HEK293T (cell line): ENCODE results near the gene LRRC4B.

Source experiments
- CTCF ChIA-PET: fragments of 350-600 bp; formaldehyde crosslinking; extraction: SDS; loops from one replicate; lab custom pipeline; 2021; ENCODE audit warnings: antibody characterized with exemption, inconsistent platforms; lab: Yijun Ruan, JAX
- POLR2A ChIA-PET: fragments of 350-600 bp; formaldehyde crosslinking; extraction: SDS; loops from one replicate; lab custom pipeline; 2020; ENCODE audit warnings: antibody characterized with exemption, inconsistent platforms; lab: Yijun Ruan, JAX
- DNase-seq: peaks from one replicate; pipeline ENCODE4 v3.0.0; 2012; ENCODE audit warnings: mixed read lengths; ENCODE audit errors: extremely low spot score
- ARNT ChIP-seq: fragments of 450-650 bp; IDR thresholded peaks from 2 replicates; pipeline ENCODE4 v1.6.1; 2017; ENCODE audit warnings: mild to moderate bottlenecking
- BHLHE40 ChIP-seq: fragments of 450-650 bp; IDR thresholded peaks from 2 replicates; pipeline ENCODE4 v1.6.1; 2016; ENCODE audit warnings: mild to moderate bottlenecking, moderate library complexity, borderline replicate concordance
- CTBP1 ChIP-seq: fragments of 450-650 bp; IDR thresholded peaks from 2 replicates; pipeline ENCODE4 v1.6.1; 2016; ENCODE audit warnings: borderline replicate concordance
- ELF4 ChIP-seq: fragments of 450-650 bp; IDR thresholded peaks from 2 replicates; pipeline ENCODE4 v1.6.1; 2017; ENCODE audit warnings: antibody characterized with exemption
- FOXA1 ChIP-seq: fragments of 450-650 bp; IDR thresholded peaks from 2 replicates; pipeline ENCODE4 v1.6.1; 2016; ENCODE audit warnings: mild to moderate bottlenecking
- FOXK2 ChIP-seq: fragments of 450-650 bp; IDR thresholded peaks from 2 replicates; pipeline ENCODE4 v1.6.1; 2016; ENCODE audit warnings: mild to moderate bottlenecking
- FOXM1 ChIP-seq: fragments of 450-650 bp; IDR thresholded peaks from 2 replicates; pipeline ENCODE4 v1.6.1; 2017; ENCODE audit warnings: mild to moderate bottlenecking, borderline replicate concordance
- HDGF ChIP-seq: fragments of 450-650 bp; IDR thresholded peaks from 2 replicates; pipeline ENCODE4 v1.6.1; 2017; ENCODE audit warnings: antibody characterized with exemption, borderline replicate concordance
- L3MBTL2 ChIP-seq: fragments of 450-650 bp; conservative IDR thresholded peaks from 2 replicates; pipeline ENCODE4 v1.6.1; 2016; ENCODE audit warnings: mild to moderate bottlenecking
- LEF1 ChIP-seq: fragments of 450-650 bp; IDR thresholded peaks from 2 replicates; pipeline ENCODE4 v1.6.1; 2017; ENCODE audit warnings: mild to moderate bottlenecking, borderline replicate concordance
- NFRKB ChIP-seq: fragments of 450-650 bp; IDR thresholded peaks from 2 replicates; pipeline ENCODE4 v1.6.1; 2016; ENCODE audit warnings: mild to moderate bottlenecking, moderate library complexity
- SP1 ChIP-seq: fragments of 450-650 bp; IDR thresholded peaks from 2 replicates; pipeline ENCODE4 v1.6.1; 2017
- SUZ12 ChIP-seq: fragments of 450-650 bp; IDR thresholded peaks from 2 replicates; pipeline ENCODE4 v1.6.1; 2016; ENCODE audit warnings: mild to moderate bottlenecking
- TARDBP ChIP-seq: fragments of 450-650 bp; IDR thresholded peaks from 2 replicates; pipeline ENCODE4 v1.6.1; 2016
- ZNF384 ChIP-seq: fragments of 450-650 bp; IDR thresholded peaks from 2 replicates; pipeline ENCODE4 v1.6.1; 2016
- TF ChIP-seq, protein P1 (sequence below): fragments of 450-650 bp; IDR thresholded peaks from 2 replicates; pipeline ENCODE4 v1.6.1; 2016

The LRRC4B gene

GRCh38 chr19:50555450-50556281 is 12.6 kb downstream of the LRRC4B start:
- TF ChIP-seq ZNF384 = no peak
- TF ChIP-seq FOXM1 = no peak
- no peak for TF ChIP-seq ARNT
- no peak for TF ChIP-seq BHLHE40
- TF ChIP-seq TARDBP = no peak
- TF ChIP-seq FOXA1 = no peak
- TF ChIP-seq LEF1 = no peak
- no peak for TF ChIP-seq ELF4
- no peak for TF ChIP-seq FOXK2
- no peak for TF ChIP-seq SUZ12
- TF ChIP-seq HDGF = no peak
- no peak for TF ChIP-seq NFRKB
- TF ChIP-seq, protein P1, sequence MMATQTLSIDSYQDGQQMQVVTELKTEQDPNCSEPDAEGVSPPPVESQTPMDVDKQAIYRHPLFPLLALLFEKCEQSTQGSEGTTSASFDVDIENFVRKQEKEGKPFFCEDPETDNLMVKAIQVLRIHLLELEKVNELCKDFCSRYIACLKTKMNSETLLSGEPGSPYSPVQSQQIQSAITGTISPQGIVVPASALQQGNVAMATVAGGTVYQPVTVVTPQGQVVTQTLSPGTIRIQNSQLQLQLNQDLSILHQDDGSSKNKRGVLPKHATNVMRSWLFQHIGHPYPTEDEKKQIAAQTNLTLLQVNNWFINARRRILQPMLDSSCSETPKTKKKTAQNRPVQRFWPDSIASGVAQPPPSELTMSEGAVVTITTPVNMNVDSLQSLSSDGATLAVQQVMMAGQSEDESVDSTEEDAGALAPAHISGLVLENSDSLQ = no peak
- TF ChIP-seq L3MBTL2 = no peak
- TF ChIP-seq CTBP1 = no peak
- no peak for TF ChIP-seq SP1
- ChIA-PET POLR2A (interaction anchor here (0.6 to 1.4 kb wide), 4 partner anchors 8 to 45 kb away, joined by 3 to 4 read pairs (median 3); partner anchors contain the start of gene JOSD2), CTCF (interaction anchor here (0.6 to 4.5 kb wide), 21 partner anchors 8 to 243 kb away, joined by 3 to 27 read pairs (median 4); partner anchors contain the start of gene POLD1)
- peak; percentile 34 for DNase-seq

DNA sequence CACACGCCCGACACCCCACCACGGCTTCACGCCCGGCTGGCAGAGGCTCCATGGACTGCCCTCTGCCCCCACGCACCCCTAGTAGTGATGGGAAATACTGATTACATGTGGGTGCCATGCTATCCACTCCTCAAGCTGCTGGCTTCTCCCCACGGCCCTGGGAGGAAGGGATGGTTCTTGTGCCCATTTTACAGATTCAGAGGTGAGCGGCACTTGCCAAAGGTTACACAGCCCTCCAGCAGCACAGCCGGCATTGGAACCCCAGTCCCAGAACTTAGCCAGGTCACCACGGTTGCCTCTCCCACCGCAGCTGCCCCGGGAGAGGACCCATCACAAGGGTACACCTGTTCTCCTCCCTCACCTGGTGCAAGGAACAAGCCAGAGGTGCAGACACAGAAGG is 13.2 kb downstream of the LRRC4B start:
- ChIA-PET POLR2A (no interaction called here), CTCF (interaction anchor here (4.5 kb wide), 1 partner anchor 18 kb away, joined by 27 read pairs; no protein-coding TSS in a partner anchor)
- no peak for DNase-seq
- no peak for TF ChIP-seq ARNT
- no peak for TF ChIP-seq NFRKB
- TF ChIP-seq, protein P1 = no peak
- no peak for TF ChIP-seq FOXA1
- TF ChIP-seq SUZ12 = no peak
- TF ChIP-seq TARDBP = no peak
- TF ChIP-seq ZNF384 = no peak
- TF ChIP-seq FOXM1 = no peak
- no peak for TF ChIP-seq L3MBTL2
- no peak for TF ChIP-seq LEF1
- TF ChIP-seq CTBP1 = no peak
- TF ChIP-seq ELF4 = no peak
- TF ChIP-seq FOXK2 = no peak
- no peak for TF ChIP-seq SP1
- no peak for TF ChIP-seq HDGF

DNA sequence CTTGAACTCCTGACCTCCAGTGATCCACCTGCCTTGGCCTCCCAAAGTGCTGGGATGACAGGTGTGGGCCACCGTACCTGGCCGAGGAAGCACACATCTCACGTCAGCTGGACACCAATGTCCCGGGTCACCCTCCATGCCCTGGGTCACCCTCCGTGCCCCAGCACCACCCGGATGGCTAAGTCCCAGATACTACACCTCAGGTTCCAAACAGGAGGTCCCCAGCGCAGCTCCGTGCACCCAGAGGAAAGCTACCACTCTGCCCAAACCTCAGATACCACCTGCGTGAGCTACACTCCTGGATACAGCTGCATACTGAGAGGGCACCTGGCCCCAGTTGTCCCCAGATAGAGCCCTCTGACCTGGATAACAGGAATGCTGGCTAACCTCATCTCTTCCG is 14.0 kb downstream of the LRRC4B start:
- CTCF ChIA-PET = interaction anchor here (4.5 kb wide), 1 partner anchor 17 kb away, joined by 27 read pairs; no protein-coding TSS in a partner anchor
- no peak for DNase-seq

DNA sequence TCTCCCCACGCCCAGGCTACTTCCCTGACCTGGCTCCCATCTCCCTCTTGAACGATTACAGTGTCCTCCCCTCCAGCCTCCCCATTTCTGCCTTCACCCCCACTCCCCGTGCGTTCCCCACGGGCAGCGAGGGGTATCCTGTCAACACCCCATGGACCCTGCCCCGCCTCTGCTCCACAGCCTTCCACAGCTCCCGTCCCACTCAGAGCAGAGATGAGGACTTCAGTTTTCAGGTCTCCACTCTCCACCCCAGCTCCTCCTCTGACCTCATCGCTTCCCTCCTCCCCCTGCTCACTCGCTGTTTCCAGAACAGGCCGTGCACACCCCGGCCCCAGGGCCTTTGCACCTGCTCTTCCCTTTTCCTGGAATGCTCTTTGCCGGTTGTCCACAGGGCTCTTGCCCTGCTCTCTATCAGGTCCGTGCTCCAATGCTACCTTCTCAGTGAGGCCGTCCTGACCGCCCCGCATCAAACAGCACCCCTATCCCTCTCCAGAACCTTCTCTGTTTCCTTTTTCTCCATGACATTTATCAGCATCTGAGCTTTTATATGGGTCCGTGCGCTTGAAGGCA is 15.0 kb downstream of the LRRC4B start:
- POLR2A ChIA-PET = no interaction called here
- TF ChIP-seq BHLHE40 (no peak), TARDBP (no peak), FOXA1 (no peak), ZNF384 (no peak), NFRKB (no peak), SUZ12 (no peak), SP1 (no peak), FOXM1 (no peak), FOXK2 (no peak), ARNT (no peak), ELF4 (no peak), CTBP1 (no peak), HDGF (no peak), LEF1 (no peak), L3MBTL2 (no peak)
- TF ChIP-seq, protein P1 = no peak
- CTCF ChIA-PET = no interaction called here
- DNase-seq = no peak

More for the DNA sequence above, 14.0 kb downstream of the LRRC4B start:
- TF ChIP-seq FOXK2 (no peak), TARDBP (no peak), SUZ12 (no peak), ELF4 (no peak), FOXM1 (no peak)
- TF ChIP-seq, protein P1 = no peak
- POLR2A ChIA-PET = no interaction called here

DNA sequence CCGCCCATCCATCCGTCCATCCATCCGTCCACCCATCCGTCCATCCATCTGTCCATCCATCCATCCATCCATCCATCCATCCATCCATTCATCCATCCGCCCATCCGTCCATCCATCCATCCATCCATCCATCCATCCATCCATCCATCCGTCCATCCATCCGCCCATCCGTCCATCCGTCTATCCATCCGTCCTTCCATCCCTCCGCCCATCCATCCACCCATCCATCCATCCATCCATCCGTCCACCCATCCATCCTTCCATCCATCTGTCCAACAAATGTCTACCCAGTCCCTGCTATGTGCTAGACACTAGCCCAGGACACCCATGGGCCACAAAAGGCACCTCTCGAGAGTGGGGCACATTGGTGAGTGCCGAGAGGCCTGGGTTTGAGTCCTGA is 15.7 kb downstream of the LRRC4B start:
- CTCF ChIA-PET = no interaction called here
- POLR2A ChIA-PET = no interaction called here
- TF ChIP-seq SP1 = no peak
- TF ChIP-seq SUZ12 = no peak
- no peak for TF ChIP-seq TARDBP
- TF ChIP-seq ELF4 = no peak
- no peak for TF ChIP-seq FOXA1
- TF ChIP-seq L3MBTL2 = no peak
- no peak for TF ChIP-seq FOXM1
- TF ChIP-seq NFRKB = no peak
- no peak for TF ChIP-seq ARNT
- TF ChIP-seq CTBP1 = no peak
- no peak for TF ChIP-seq LEF1
- TF ChIP-seq BHLHE40 = no peak
- TF ChIP-seq, protein P1 = no peak
- no peak for TF ChIP-seq FOXK2
- TF ChIP-seq HDGF = no peak
- no peak for TF ChIP-seq ZNF384
- DNase-seq = no peak
